ENCODE results near the gene MAS1. TPM values are rescaled to one million over a fixed set of nuclear protein-coding genes. Genes with fewer than 3 reads are reported as not detected.

MAS1 gene
- total and polyA plus RNA-seq, 2 of the 13 experiments (the other 11 are each of a cell fraction or from before 2014, with no cell fraction given) = not detected

DNA sequence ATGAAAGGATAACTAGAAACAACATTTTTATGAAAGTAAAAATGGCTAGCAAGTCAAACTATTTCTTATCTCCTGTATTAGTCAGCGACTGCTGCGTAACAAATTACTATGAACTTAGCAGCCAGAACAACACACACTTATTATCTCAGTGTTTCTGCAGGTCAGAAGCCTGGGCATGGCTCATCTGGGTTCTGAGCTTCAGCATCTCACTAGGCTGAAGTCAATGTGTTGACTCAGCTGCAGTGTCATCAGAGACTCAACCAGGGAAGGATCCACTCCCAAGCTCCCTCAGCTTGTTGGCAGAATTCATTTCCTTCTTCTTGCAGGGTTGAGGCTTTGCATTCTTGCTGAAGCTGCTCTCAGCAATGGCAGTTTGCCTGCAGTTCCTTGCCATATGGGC, 44.8 kb downstream of the MAS1 start:
- H3K27ac ChIP-seq (ENCODE audit: extremely low read length, insufficient read depth, low read length) = no peak overlapping the region
- H3K79me2 ChIP-seq (ENCODE audit: insufficient read depth, low read length) = no peaks in the 10 kb centered on the region
- intact Hi-C loops (cut with micrococcal nuclease; ENCODE audit: unreplicated experiment) = no loop called here
- H3K4me1 ChIP-seq (ENCODE audit: insufficient read depth, low read length) = no peaks in the 10 kb centered on the region
- TF ChIP-seq MYNN (CRISPR knock-in tag; IDR thresholded peaks at IDR 0.05; ENCODE audit: low read depth) (no peak), RBAK (CRISPR knock-in tag; IDR thresholded peaks at IDR 0.05) (peak; percentile 88)
- no peak overlapping the region for H3K4me3 ChIP-seq (replicated peaks in 1 of 3; ENCODE audit: insufficient read depth in 1 of 3, low read depth in 2 of 3, low read length in 3 of 3)
- H4K20me1 ChIP-seq (ENCODE audit: insufficient read depth, low read length) = no peaks in the 10 kb centered on the region
- no peak overlapping the region for H3K4me2 ChIP-seq (ENCODE audit: low read depth, low read length)
- FAIRE-seq (no peak), ATAC-seq (no peak), DNase-seq (ENCODE audit: low spot score) (no peak)
- H3K9me3 ChIP-seq (ENCODE audit: low read length) = no peaks in the 10 kb centered on the region
- BruUV-seq (replicated peaks) = no TSS peak
- no peak overlapping the region for H2AFZ ChIP-seq (ENCODE audit: low read length)
- H3K9ac ChIP-seq (ENCODE audit: insufficient read depth, low read depth, low read length) = no peak overlapping the region
- in situ Hi-C loops (cut with HindIII; ENCODE audit: extremely low pct_ligation_motif_present, low pct_unique_long_range_greater_than_20kb) = no loop called here
- WGBS (ENCODE audit: low lambda C conversion rate) = 98% methylated on average over 2 of the region's 2 CpGs
- H3K27me3 ChIP-seq (ENCODE audit: control insufficient read depth in 1 of 2, insufficient read depth in 2 of 2, low read length in 2 of 2) = peaks cover 0 to 13% of the 10 kb centered on the region in 2 experiments; a peak in 3 of 5 replicates
- ChIA-PET POLR2A (no interaction called here), CTCF (ENCODE audit: low intra/inter-chr PET ratio, low total read pairs) (no interaction called here)
- no peaks in the 10 kb centered on the region for H3K36me3 ChIP-seq (replicated peaks in 1 of 2; ENCODE audit: control insufficient read depth in 1 of 2, insufficient read depth in 2 of 2, low read length in 2 of 2)

DNA sequence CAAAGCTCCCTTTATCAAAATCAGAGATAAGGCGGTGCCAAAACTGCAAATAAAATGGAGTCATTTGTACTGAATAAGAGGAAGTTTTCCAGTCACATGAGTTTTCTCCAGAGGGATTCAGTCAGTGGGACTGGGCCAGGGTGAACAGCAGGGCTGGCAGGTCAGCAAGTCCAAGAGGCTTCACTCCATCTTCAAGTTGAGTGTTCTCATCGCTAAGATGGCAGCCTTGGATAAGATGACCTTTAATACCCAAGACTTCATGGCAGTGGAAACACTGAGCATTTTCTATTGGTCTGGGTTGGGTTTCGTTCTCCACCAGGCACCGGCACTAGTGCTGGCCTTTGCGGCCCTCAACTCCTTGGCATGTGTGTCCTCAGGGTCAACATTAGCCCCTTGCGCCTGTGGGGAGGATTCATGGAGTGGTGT, 48.8 kb downstream of the MAS1 start:
- no TSS peak for BruUV-seq (replicated peaks)
- no peaks in the 10 kb centered on the region for H4K20me1 ChIP-seq (ENCODE audit: insufficient read depth, low read length)
- ChIA-PET CTCF (ENCODE audit: low intra/inter-chr PET ratio, low total read pairs) (no interaction called here), POLR2A (no interaction called here)
- H3K36me3 ChIP-seq (replicated peaks in 1 of 2; ENCODE audit: control insufficient read depth in 1 of 2, insufficient read depth in 2 of 2, low read length in 2 of 2) = no peaks in the 10 kb centered on the region
- H3K4me1 ChIP-seq (ENCODE audit: insufficient read depth, low read length) = peaks cover 14% of the 10 kb centered on the region
- H3K27ac ChIP-seq (ENCODE audit: extremely low read length, insufficient read depth, low read length) = no peak overlapping the region
- H3K79me2 ChIP-seq (ENCODE audit: insufficient read depth, low read length) = no peaks in the 10 kb centered on the region
- intact Hi-C loops (cut with micrococcal nuclease; ENCODE audit: unreplicated experiment) = no loop called here
- peaks cover 10% of the 10 kb centered on the region for H3K9me3 ChIP-seq (ENCODE audit: low read length)
- no peak overlapping the region for H2AFZ ChIP-seq (ENCODE audit: low read length)
- peaks cover 2 to 4% of the 10 kb centered on the region in 2 experiments; a peak in 2 of 5 replicates for H3K27me3 ChIP-seq (ENCODE audit: control insufficient read depth in 1 of 2, insufficient read depth in 2 of 2, low read length in 2 of 2)
- FAIRE-seq (no peak), ATAC-seq (no peak), DNase-seq (ENCODE audit: low spot score) (no peak)
- no peak overlapping the region for H3K4me3 ChIP-seq (replicated peaks in 1 of 3; ENCODE audit: insufficient read depth in 1 of 3, low read depth in 2 of 3, low read length in 3 of 3)
- no peak overlapping the region for H3K9ac ChIP-seq (ENCODE audit: insufficient read depth, low read depth, low read length)
- no peak overlapping the region for H3K4me2 ChIP-seq (ENCODE audit: low read depth, low read length)
- 46% methylated on average over 6 of the region's 6 CpGs for WGBS (ENCODE audit: low lambda C conversion rate)
- TF ChIP-seq ZNF326 (CRISPR knock-in tag; IDR thresholded peaks at IDR 0.05; ENCODE audit: borderline replicate concordance) (no peak), ZNF747 (CRISPR knock-in tag; IDR thresholded peaks at IDR 0.05; ENCODE audit: borderline replicate concordance) (no peak), ZNF101 (CRISPR knock-in tag; IDR thresholded peaks at IDR 0.05; ENCODE audit: borderline replicate concordance, low read depth) (no peak), CENPX (CRISPR knock-in tag; IDR thresholded peaks at IDR 0.05) (no peak), JARID2 (CRISPR knock-in tag; IDR thresholded peaks at IDR 0.05; ENCODE audit: insufficient replicate concordance) (no peak), MXI1 (IDR thresholded peaks at IDR 0.05; ENCODE audit: borderline replicate concordance, low read depth, low read length) (no peak)
- TF ChIP-seq, protein P1, sequence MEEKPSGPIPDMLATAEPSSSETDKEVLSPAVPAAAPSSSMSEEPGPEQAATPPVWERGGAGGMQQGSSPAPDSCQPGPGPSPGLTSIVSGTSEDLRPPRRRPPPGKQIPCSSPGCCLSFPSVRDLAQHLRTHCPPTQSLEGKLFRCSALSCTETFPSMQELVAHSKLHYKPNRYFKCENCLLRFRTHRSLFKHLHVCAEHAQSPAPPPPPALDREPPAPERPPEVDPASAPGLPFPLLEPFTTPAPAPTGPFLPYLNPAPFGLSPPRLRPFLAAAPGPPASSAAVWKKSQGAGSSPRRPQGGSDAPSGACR (CRISPR knock-in tag; IDR thresholded peaks at IDR 0.05) = no peak
- TF ChIP-seq, protein P2, sequence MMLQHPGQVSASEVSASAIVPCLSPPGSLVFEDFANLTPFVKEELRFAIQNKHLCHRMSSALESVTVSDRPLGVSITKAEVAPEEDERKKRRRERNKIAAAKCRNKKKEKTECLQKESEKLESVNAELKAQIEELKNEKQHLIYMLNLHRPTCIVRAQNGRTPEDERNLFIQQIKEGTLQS (CRISPR knock-in tag; IDR thresholded peaks at IDR 0.05) = no peak
- TF ChIP-seq, protein P3, sequence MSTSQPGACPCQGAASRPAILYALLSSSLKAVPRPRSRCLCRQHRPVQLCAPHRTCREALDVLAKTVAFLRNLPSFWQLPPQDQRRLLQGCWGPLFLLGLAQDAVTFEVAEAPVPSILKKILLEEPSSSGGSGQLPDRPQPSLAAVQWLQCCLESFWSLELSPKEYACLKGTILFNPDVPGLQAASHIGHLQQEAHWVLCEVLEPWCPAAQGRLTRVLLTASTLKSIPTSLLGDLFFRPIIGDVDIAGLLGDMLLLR (CRISPR knock-in tag; IDR thresholded peaks at IDR 0.05) = no peak
- TF ChIP-seq, protein P4, sequence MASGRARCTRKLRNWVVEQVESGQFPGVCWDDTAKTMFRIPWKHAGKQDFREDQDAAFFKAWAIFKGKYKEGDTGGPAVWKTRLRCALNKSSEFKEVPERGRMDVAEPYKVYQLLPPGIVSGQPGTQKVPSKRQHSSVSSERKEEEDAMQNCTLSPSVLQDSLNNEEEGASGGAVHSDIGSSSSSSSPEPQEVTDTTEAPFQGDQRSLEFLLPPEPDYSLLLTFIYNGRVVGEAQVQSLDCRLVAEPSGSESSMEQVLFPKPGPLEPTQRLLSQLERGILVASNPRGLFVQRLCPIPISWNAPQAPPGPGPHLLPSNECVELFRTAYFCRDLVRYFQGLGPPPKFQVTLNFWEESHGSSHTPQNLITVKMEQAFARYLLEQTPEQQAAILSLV (CRISPR knock-in tag; IDR thresholded peaks at IDR 0.05; ENCODE audit: borderline replicate concordance) = no peak
- in situ Hi-C loops (cut with HindIII; ENCODE audit: extremely low pct_ligation_motif_present, low pct_unique_long_range_greater_than_20kb) = loop anchor here (5.0 kb wide), 1 partner anchor 72 kb away; no protein-coding TSS in a partner anchor

Measured in HepG2 (cell line).